Measurements from ENCODE around the gene SCAI.

- TF ChIP-seq, protein P1, sequence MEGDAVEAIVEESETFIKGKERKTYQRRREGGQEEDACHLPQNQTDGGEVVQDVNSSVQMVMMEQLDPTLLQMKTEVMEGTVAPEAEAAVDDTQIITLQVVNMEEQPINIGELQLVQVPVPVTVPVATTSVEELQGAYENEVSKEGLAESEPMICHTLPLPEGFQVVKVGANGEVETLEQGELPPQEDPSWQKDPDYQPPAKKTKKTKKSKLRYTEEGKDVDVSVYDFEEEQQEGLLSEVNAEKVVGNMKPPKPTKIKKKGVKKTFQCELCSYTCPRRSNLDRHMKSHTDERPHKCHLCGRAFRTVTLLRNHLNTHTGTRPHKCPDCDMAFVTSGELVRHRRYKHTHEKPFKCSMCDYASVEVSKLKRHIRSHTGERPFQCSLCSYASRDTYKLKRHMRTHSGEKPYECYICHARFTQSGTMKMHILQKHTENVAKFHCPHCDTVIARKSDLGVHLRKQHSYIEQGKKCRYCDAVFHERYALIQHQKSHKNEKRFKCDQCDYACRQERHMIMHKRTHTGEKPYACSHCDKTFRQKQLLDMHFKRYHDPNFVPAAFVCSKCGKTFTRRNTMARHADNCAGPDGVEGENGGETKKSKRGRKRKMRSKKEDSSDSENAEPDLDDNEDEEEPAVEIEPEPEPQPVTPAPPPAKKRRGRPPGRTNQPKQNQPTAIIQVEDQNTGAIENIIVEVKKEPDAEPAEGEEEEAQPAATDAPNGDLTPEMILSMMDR (IDR thresholded peaks at IDR 0.05): no peak
- TF ChIP-seq POLR2AphosphoS5 (IDR thresholded peaks at IDR 0.05; ENCODE audit: low read depth, low read length): no peak
Measured at GRCh38 chr9:124980431-124980830, 162.9 kb downstream of the SCAI start.

All from Panc1 (cell line).